Naive B cell (primary cell): Measurements from ENCODE around the gene TMUB1. TPM values are rescaled to one million over a fixed set of nuclear protein-coding genes. Genes with fewer than 3 reads are reported as not detected.

Source experiments
- ATAC-seq, 2 donors: fragments of 150-1000 bp; cut with Tn5 transposase; 2 replicates each; pipeline ENCODE4 v1.10.0; 2021; ENCODE audit warnings: low read depth in 2 of 2, mild to moderate bottlenecking in 2 of 2, moderate library complexity in 2 of 2
- DNase-seq: peaks from one replicate; pipeline ENCODE4 v3.0.0; 2022
- H3K27ac Mint-ChIP-seq, 6 donors: one replicate each; pipeline ENCODE4 v1.8.0; 2020 to 2022; ENCODE audit warnings: mild to moderate bottlenecking in 6 of 6, mixed read lengths in 6 of 6, moderate library complexity in 5 of 6, inconsistent platforms in 2 of 6
- H3K27me3 Mint-ChIP-seq, 3 donors: one replicate each; pipeline ENCODE4 v1.8.0; 2021 to 2022; ENCODE audit warnings: mixed read lengths in 3 of 3, mild to moderate bottlenecking in 1 of 3
- H3K36me3 Mint-ChIP-seq, 2 donors: one replicate each; pipeline ENCODE4 v1.8.0; 2020 to 2022; ENCODE audit warnings: mixed read lengths in 2 of 2, inconsistent platforms in 1 of 2, mild to moderate bottlenecking in 1 of 2
- H3K4me1 Mint-ChIP-seq, 3 donors: one replicate each; pipeline ENCODE4 v1.8.0; 2020 to 2022; ENCODE audit warnings: mixed read lengths in 3 of 3, inconsistent platforms in 1 of 3, mild to moderate bottlenecking in 1 of 3, moderate library complexity in 1 of 3
- H3K4me3 Mint-ChIP-seq, 8 donors: one replicate each; pipeline ENCODE4 v1.8.0; 2020 to 2022; ENCODE audit warnings: mild to moderate bottlenecking in 8 of 8, mixed read lengths in 8 of 8, moderate library complexity in 8 of 8, inconsistent platforms in 2 of 8
- H3K9me3 Mint-ChIP-seq, 7 donors: one replicate each; pipeline ENCODE4 v1.8.0; 2020 to 2022; ENCODE audit warnings: mixed read lengths in 7 of 7, mild to moderate bottlenecking in 5 of 7, inconsistent platforms in 2 of 7, moderate library complexity in 1 of 7
- polyA plus RNA-seq, 6 donors: library from polyadenylated mRNA; unstranded; fragments of 300-500 nt; fragmentation: Illumina TruSeq; gene quantifications; one replicate each; pipeline ENCODE4 v1.2.3, GENCODE V29; 2021; ENCODE audit warnings: low read depth in 6 of 6

TMUB1 gene
- polyA plus RNA-seq, 6 donors from 2014 or later = 36.3 to 66.1 (median 45.5) TPM

DNA sequence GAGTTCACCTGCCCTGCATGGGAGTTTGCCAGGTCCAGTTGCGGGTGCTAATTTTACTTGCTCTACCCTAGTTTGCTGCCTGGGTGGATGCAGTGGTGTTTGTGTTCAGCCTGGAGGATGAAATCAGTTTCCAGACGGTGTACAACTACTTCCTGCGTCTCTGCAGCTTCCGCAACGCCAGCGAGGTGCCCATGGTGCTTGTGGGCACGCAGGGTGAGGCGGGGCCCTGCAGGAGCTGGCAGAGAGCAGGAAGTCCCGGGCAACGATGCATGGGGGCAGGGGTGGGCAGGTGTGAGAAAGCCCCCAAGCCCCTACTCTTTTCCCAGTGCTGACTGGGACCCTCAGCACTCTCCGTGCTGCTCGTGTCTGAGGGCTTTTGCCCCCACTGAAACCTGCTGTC is 34.3 kb upstream of the TMUB1 start:
- Mint-ChIP-seq H3K4me1 (peaks cover 0 to 9% (median 4%) of the 10 kb centered on the region in 3 donors), H3K27me3 (peaks cover 26 to 54% (median 46%) of the 10 kb centered on the region in 3 donors), H3K27ac (peak overlapping the region in 1 of 6 donors; percentile 29), H3K9me3 (no peaks in the 10 kb centered on the region), H3K36me3 (no peaks in the 10 kb centered on the region), H3K4me3 (peak overlapping the region in 2 of 8 donors; percentile 41 to 51)
- ATAC-seq (peak in 1 of 2 donors; percentile 30), DNase-seq (no peak)

DNA sequence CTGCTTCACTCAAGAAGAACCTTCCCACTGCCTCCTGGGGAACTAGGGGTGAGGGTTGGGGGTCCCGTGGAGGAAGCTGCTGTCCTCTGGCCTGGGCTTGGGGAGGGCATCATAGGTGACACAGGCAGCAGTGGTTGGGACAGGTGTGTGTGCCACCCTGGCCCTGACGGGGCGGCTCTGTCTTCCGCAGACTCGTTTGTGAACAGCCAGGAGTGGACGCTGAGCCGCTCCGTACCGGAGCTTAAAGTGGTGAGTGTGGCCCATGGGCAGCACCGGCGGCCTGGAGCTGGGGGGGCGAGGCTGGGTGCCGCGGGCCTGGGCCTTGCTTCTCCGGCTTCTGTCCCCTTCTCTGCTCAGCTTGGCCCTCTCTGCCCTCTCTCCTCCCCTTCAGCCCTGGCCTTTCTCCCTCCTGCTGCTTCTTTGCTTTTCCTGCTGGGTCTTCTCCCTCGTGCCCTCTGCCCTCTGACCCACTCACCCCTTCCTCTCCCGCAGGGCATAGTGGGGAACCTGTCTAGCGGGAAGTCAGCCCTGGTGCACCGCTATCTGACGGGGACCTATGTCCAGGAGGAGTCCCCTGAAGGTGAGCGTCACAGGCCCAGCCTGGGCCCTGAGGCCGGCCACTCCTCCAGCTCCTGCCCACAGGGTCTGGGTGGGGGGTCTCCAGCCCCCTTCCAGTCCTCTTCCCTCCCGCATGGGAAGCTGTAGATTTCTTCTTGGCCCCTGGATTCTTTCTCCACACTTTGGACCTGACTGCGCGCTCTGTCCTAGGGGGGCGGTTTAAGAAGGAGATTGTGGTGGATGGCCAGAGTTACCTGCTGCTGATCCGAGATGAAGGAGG is 33.5 kb upstream of the TMUB1 start:
- Mint-ChIP-seq H3K27me3 (peaks cover 26 to 61% (median 51%) of the 10 kb centered on the region in 3 donors), H3K4me1 (peaks cover 0 to 9% (median 4%) of the 10 kb centered on the region in 3 donors), H3K4me3 (peak overlapping the region in 4 of 8 donors; percentile 10 to 51 (median 25)), H3K27ac (peak overlapping the region in 1 of 6 donors; percentile 57), H3K36me3 (no peaks in the 10 kb centered on the region), H3K9me3 (no peaks in the 10 kb centered on the region)
- ATAC-seq (no peak), DNase-seq (no peak)

DNA sequence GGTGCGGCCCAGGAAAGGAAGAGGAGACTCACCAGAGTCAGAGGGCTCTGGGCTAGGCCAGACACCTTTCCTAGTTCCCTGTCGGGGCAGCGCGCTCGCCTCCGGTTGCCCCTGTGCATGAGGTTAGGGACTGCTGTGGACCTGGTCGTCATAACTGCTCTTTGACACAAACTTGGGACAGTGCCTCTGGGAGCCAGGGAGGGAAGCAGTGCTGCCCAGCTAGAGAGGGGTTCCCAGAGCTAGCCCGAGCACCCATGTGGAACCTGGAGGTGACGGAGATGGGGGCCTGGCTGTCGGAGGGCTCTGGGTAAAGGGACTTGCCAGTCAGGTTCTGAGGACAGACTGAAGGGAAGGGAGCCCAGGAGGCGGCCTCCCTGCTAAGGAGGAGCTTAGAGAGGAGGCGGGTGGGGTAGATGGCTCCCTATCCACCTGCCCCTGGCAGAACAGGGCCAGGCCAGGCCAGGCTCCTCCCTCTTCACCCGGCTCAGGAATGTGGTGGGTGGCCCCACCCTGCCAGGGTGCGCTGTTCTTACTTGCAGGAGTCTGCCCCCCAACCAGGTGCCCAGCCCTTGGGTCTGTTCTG is 32.6 kb upstream of the TMUB1 start:
- peaks cover 0 to 9% (median 0%) of the 10 kb centered on the region in 3 donors for H3K4me1 Mint-ChIP-seq
- H3K27ac Mint-ChIP-seq = no peak overlapping the region
- DNase-seq (no peak), ATAC-seq (no peak)
- H3K4me3 Mint-ChIP-seq = peak overlapping the region in 6 of 8 donors; percentile 15 to 72 (median 48)
- H3K36me3 Mint-ChIP-seq = no peaks in the 10 kb centered on the region
- peaks cover 22 to 53% (median 44%) of the 10 kb centered on the region in 3 donors for H3K27me3 Mint-ChIP-seq
- H3K9me3 Mint-ChIP-seq = no peaks in the 10 kb centered on the region

DNA sequence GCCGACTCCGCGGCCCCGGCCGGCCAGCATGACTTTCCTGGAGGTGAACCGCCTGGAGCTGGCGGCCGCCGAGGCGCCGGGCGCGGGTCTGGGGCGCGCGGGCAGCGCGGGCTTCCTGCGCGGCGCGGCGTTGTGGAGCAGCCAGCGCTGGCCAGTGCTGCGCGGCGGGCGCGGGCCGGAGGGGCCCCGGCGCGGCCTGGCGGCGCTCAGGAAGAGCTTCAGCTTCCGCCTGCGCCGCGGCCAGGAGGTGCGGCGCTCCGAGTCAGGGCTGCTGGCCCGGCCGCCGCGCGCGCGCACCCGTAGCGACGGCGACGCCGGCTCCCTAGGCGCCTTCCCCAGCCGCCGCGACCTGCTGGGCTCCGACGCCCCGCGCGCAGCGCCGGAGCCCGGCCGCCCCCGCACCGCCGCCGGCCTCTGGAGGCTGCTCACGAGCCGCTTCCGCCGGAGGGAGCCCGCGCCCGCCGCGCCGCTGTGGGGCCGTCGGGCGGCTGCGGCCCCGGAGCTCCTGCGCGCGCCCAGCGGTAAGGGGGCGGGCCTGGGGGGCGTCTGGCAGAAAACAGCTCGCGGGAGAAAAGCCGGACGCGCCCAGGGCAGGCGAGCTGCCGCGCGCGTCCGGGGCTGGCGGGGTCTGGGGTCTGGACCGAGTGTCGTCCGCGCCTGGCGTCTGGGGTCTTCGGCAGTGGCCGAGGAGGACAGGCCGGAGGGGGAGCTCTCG is 32.0 kb upstream of the TMUB1 start:
- Mint-ChIP-seq H3K4me1 (peaks cover 0 to 9% (median 0%) of the 10 kb centered on the region in 3 donors), H3K27me3 (peaks cover 22 to 58% (median 48%) of the 10 kb centered on the region in 3 donors), H3K36me3 (no peaks in the 10 kb centered on the region), H3K27ac (no peak overlapping the region), H3K9me3 (no peaks in the 10 kb centered on the region), H3K4me3 (peak overlapping the region in 6 of 8 donors; percentile 15 to 72 (median 48))
- no peak for DNase-seq
- ATAC-seq = peak; percentile 25 to 40

DNA sequence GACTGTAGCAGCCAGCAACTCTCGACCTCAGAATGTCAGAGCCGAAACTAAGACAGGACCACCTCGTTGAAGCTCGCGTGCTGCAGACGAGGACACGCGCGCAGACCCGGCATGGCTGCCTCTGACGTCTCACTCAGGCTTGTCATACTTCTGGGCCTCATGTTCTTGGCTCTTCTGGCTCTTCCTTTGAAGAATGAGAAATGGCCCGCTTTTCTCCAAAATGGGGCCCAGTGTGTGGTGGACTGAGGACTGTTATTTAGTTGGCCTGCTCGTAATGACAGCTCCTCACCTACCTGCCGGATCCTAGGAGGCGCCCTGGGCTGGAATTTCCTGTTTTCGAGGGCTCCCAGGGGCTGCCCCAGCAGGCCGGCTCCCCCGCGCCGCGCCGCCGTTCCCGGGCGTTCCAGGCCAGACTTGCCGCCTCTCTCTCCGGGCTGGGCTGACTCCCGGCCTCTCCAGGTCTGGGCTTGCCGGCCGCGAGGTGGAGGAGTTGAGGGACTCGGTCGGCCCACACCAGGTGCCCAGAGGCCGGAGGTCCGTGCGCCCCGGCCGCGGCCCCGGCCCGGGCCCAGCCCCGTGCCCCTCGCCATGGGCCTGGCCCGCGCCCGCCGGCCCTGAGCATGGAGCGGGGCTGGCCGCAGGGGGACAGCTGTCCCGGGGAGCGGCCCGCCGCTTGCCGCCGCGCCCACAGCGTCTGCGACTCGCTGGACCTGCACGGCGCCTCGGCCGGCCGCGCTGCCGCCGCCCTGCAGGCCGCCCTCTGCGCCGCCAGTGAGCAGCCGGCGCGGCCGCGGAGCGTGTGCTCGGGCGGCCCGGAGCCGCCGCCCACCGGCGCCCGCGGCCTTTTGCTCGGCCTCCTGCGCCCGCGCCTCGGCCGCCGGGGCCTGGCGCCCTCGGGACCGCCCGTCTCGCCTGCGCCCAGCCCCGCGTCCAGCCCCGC is 31.1 kb upstream of the TMUB1 start:
- Mint-ChIP-seq H3K36me3 (no peaks in the 10 kb centered on the region), H3K27ac (no peak overlapping the region), H3K4me1 (peaks cover 0 to 9% (median 0%) of the 10 kb centered on the region in 3 donors), H3K27me3 (peaks cover 22 to 65% (median 50%) of the 10 kb centered on the region in 3 donors), H3K4me3 (peak overlapping the region in 5 of 8 donors; percentile 3 to 49 (median 29)), H3K9me3 (no peaks in the 10 kb centered on the region)
- ATAC-seq = no peak
- DNase-seq = no peak

DNA sequence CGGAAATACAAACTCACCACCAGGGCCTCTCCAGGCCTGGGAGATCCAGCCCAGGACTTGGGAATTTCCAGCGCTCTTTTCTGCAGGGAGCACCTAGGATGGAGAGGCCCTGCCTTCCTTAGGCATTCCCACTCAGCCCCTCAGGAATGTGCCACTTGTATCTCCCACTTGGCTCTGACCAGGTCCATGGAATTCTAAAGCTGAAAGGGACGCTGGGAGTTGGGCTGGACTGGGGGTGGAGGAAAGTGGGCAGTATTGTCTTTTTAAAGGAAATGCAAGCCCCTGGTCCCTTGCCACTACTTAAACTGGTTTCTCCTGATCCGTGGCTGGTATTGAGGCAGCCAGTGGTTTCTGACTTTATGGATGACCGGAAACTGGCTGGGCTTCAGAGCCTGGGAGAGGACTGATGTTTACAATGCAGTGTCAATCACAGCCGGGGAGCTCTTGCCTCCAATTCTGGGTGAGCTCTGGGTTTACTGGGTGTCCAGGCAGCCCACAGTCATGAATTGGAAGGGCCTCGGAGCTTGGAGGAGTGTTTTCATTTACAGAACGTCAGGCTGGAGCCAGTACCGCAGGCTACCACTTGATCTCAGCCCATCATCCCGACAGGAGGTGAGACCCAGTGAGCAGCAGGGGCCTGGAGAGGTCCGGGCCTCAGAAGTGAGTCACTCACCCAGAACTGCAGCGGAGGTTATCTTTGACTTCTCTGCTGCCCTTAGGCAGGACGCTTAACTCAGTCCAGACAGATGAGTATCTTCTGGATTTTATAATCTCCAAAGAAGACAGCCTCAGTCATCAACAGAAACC is 30.3 kb upstream of the TMUB1 start:
- H3K9me3 Mint-ChIP-seq = no peaks in the 10 kb centered on the region
- H3K4me3 Mint-ChIP-seq = peak overlapping the region in 7 of 8 donors; percentile 3 to 77 (median 47)
- DNase-seq = no peak
- no peak overlapping the region for H3K27ac Mint-ChIP-seq
- peaks cover 0 to 7% (median 0%) of the 10 kb centered on the region in 3 donors for H3K4me1 Mint-ChIP-seq
- peaks cover 15 to 60% (median 41%) of the 10 kb centered on the region in 3 donors for H3K27me3 Mint-ChIP-seq
- no peaks in the 10 kb centered on the region for H3K36me3 Mint-ChIP-seq
- no peak for ATAC-seq

DNA sequence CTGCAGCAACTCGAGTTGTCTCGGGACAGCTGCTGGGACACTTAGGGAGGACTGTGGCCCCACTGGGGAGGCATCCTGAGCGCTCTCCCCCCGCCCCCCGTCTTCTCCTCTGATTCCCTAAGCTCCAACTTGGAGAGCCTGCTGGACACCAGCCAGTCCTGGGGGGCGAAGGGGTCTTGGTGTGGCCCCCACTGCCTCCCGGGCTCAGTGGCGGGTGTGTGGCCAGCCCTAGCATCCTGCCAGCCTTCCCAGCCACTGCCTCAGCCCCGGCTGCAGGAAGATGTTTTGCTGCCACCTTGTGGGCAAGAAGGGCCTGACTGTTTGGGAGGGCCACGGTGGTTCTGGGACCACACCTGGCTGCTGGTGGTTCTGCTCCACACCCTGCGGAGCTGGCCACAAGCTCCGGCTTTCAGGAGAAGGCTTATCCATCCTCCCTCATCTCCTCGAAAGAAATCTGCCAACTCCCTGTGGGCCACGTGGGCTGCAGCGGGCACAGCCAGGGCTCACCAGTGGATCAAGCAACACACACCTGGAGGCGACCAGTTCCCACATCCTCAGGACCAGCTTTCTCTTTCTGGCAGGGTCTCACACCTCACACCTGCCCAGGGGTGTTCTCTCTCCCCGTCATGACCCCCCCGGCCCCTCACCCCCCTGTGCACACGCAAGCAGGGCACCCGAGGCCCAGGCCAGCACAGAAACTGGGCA is 27.8 kb upstream of the TMUB1 start:
- Mint-ChIP-seq H3K4me1 (peaks cover 0 to 7% (median 0%) of the 10 kb centered on the region in 3 donors), H3K27ac (no peak overlapping the region), H3K36me3 (no peaks in the 10 kb centered on the region), H3K9me3 (no peaks in the 10 kb centered on the region), H3K27me3 (peaks cover 12 to 43% (median 30%) of the 10 kb centered on the region in 3 donors), H3K4me3 (no peak overlapping the region)
- DNase-seq (peak; percentile 63), ATAC-seq (peak; percentile 88 to 90)

DNA sequence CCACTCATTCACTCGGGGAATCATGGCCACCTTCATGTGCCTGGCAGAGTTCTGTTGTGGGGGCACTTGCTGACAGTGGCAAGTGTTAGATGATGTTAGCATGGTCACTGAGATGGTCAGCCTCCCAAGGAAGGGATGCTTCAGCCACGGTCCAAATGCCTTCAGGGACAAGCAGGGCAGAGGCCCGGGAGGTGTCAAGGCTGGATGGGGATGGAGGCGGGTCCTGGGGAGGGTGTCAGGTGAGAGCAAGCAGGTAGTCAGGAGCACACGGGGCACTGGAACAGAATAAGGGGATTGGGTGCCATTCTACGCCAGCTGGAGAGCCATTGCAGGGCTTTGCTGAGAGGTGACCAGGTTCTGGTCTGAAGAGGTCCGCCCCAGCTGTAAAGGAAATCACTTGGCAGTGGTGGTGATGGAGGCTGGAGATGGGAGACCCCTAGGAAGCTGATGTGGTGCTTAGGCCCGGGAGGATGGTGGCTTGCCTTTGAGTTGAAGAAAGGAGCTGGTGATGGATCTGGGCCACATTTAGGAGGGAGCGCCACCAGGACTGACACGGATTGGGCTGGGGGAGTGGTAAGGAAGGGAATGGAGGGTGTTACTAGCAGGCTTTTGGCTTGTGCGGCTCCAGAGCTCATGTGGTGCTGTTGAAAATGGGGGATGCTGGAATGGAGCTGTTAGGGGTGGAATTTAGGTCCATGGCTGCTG is 27.1 kb upstream of the TMUB1 start:
- H3K36me3 Mint-ChIP-seq = no peaks in the 10 kb centered on the region
- no peaks in the 10 kb centered on the region for H3K9me3 Mint-ChIP-seq
- H3K27me3 Mint-ChIP-seq = peaks cover 12 to 38% (median 23%) of the 10 kb centered on the region in 3 donors
- peaks cover 0 to 2% (median 0%) of the 10 kb centered on the region in 3 donors for H3K4me1 Mint-ChIP-seq
- no peak for ATAC-seq
- DNase-seq = no peak
- H3K4me3 Mint-ChIP-seq = no peak overlapping the region
- no peak overlapping the region for H3K27ac Mint-ChIP-seq

DNA sequence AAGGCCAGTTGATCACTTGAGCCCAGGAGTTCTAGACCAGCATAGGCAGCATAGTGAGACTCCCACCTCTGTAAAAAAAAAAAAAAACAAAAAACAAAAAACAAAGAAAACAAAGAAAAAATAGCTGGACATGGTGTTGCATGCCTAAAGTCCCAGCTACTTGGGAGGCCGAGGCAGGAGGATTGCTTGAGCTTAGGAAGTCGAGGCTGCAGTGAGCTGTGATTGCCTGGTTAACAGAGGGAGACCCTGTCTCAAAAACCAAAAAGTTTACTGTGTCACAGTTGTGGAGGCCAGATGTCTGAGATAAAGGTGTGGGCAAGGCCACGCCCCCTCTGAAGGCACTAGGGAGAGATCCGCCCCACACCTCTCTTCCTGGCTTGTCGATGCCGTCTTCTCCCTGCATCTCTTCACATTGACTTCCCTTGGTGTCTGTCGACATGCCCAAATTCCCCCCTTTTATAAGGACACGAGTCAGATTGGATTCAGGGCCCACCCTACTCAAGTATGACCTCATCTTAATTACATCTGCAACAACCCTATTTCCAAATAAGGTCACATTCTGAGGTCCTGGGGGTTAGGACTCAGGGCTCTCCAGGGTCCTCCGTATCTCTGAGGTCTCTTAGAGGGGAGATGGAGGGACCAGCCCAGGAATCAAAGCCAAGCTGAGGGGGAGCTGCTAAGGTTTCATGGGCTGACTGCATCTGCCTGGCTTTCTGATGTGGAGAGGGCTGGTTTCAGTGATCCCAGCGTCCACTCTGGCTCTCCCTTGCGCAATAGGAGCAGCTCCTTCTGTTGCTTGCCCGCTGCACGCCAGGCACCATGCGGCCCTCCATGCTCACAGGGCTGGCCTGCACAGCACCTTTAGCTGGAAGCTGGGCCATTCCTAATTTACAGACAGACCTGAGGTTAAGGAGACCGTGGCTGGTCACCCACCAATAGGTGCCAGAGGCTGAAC is 26.1 kb upstream of the TMUB1 start:
- no peak for ATAC-seq
- Mint-ChIP-seq H3K27ac (no peak overlapping the region), H3K9me3 (no peaks in the 10 kb centered on the region), H3K4me3 (no peak overlapping the region), H3K4me1 (peaks cover 0 to 2% (median 0%) of the 10 kb centered on the region in 3 donors), H3K27me3 (peaks cover 17 to 43% (median 29%) of the 10 kb centered on the region in 3 donors), H3K36me3 (no peaks in the 10 kb centered on the region)
- no peak for DNase-seq

DNA sequence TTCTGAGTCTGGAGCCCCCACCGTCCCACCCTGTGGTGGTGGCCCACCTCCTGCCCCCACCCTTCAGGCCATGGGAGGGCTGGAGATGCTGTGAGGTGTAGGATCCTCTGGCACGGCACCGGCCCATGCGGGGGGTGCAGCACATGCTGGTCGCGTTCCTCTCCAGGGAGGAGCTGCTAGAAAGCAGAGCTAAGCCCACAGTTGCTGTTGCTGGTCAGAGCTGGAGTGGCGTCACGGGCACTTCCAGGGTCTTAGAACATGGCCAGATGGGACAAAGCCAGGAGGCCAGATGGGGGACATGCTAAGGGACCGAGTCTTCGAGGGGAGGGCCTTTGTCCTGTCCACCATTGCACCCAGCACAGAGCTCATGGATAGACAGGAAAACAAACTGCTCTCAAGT is 24.6 kb upstream of the TMUB1 start:
- Mint-ChIP-seq H3K27me3 (peaks cover 11 to 46% (median 31%) of the 10 kb centered on the region in 3 donors), H3K4me3 (no peak overlapping the region), H3K27ac (no peak overlapping the region), H3K36me3 (no peaks in the 10 kb centered on the region), H3K9me3 (no peaks in the 10 kb centered on the region), H3K4me1 (no peaks in the 10 kb centered on the region)
- no peak for DNase-seq
- no peak for ATAC-seq
